Fibroblast of peridontal ligament (primary cell): ENCODE measurements around the gene DOCK1.

ENCODE experiments used
- DNase-seq: peaks from one replicate; pipeline ENCODE4 v3.0.0-alpha.2; 2010; ENCODE audit errors: extremely low read depth

DOCK1 gene

GRCh38 chr10:127216786-127217185 lies 311.6 kb downstream of the DOCK1 start:
- peak; percentile 25 for DNase-seq

DNA sequence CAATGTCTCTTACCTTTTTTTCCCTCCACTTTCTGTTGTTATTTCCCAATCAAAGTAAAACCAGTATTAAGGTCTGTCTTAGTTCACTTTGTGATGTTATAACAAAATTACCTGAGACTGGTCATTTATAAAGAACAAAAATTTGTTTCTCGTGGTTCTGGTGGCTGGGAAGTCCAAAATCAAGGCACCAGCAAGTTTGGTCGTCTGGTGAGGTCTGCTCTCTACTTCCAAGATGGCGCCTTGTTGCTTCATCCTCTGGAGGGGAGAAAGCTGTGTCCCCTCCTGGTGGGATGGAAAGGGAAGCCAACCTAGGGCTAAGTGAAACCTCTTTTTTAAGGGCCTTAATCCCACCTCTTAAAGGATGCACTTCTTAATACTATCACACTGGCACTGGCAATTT lies 313.4 kb downstream of the DOCK1 start:
- no peak for DNase-seq

- DNase-seq: no peak
These were observed 316.1 kb downstream of the DOCK1 start for GRCh38 chr10:127221281-127221680.

GRCh38 chr10:127227027-127227426 lies 321.8 kb downstream of the DOCK1 start:
- DNase-seq: no peak

GRCh38 chr10:127227663-127228062 lies 322.4 kb downstream of the DOCK1 start:
- DNase-seq: no peak

DNA sequence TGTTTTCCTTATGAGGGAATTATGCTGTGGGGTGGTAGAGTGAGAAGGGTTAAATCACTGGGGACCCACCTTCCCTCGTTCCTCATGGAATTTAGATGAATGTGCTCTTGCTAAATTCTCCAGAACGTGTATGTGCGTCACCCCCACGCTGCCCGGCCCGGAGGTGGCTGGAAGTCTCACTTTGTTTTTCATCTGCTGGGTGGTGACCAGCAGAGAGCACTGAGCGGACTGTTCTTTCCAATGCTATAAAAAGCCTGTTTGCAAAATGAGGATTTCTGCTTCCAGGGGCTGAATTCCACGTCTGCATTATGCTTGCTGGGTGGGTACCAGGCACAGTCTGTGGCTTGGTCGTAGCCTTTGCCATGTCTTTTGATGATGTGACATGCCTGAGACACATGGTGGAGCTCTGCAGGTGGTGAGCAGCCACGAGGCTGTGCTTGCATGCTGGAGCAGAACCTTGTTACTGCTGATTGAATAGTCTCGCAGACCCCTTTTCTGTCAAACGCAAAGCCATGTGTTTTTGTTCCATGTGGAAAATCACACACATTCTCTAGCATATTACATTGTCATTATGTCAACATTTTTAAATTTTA lies 323.1 kb downstream of the DOCK1 start:
- no peak for DNase-seq

GRCh38 chr10:127234306-127234800 lies 329.1 kb downstream of the DOCK1 start:
- peak; percentile 21 for DNase-seq

- DNase-seq: no peak
These were observed 331.0 kb downstream of the DOCK1 start for GRCh38 chr10:127236266-127236665.

GRCh38 chr10:127242914-127243313 lies 337.7 kb downstream of the DOCK1 start:
- DNase-seq: no peak

- peak; percentile 8 for DNase-seq
These were observed 338.5 kb downstream of the DOCK1 start for GRCh38 chr10:127243490-127244272.

GRCh38 chr10:127245456-127245855 lies 340.2 kb downstream of the DOCK1 start:
- DNase-seq: no peak

- DNase-seq: no peak
These were observed 344.8 kb downstream of the DOCK1 start for GRCh38 chr10:127250031-127250430.

GRCh38 chr10:127252818-127253217 lies 347.6 kb downstream of the DOCK1 start:
- no peak for DNase-seq

- no peak for DNase-seq
These were observed 349.0 kb downstream of the DOCK1 start for GRCh38 chr10:127254276-127254675.

- DNase-seq: no peak
These were observed 352.2 kb downstream of the DOCK1 start for GRCh38 chr10:127257395-127257794.

- no peak for DNase-seq
These were observed 354.1 kb downstream of the DOCK1 start for GRCh38 chr10:127259347-127259746.

DNA sequence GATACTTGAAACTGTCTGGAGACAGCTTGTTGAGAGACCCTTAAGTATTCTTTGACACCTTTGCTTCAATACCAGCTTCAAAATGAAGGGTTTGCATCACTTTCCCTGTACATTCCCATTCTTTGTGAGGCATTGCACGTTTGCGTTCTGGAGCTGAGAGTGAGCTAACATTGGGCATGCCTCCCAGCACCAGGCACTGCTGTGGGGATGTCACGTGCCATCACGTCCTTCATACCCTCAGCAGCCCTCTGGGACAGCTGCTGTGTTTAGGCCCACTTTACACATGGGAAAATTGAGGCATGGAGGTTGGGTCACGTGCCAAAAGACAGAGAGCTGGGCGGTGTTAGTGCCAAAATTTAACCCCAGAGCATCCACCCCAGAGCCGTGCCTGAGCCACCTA lies 357.4 kb downstream of the DOCK1 start:
- no peak for DNase-seq

- no peak for DNase-seq
These were observed 360.1 kb downstream of the DOCK1 start for GRCh38 chr10:127265288-127265687.

DNA sequence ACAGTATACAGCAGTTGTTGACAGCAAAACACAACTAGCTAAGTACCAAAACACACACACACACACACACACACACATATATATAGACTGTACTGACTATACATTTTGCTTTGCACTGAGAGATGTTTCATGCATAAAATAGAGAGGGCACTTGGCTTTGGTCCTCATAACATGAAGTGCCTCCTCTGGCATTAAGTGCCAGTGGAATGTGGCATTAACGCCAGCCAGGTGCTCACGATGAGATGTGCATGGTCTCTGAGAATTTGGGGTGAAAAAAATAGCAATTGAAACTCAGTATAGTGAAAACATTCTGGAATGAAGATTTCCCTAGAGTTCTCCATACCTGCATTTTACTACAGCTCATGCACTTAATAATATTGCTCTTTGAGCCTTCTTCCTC lies 361.2 kb downstream of the DOCK1 start:
- no peak for DNase-seq

- no peak for DNase-seq
These were observed 362.2 kb downstream of the DOCK1 start for GRCh38 chr10:127267442-127267841.

- no peak for DNase-seq
These were observed 366.8 kb downstream of the DOCK1 start for GRCh38 chr10:127272076-127272475.

GRCh38 chr10:127275272-127275671 lies 370.0 kb downstream of the DOCK1 start:
- DNase-seq: no peak

GRCh38 chr10:127275793-127276450 lies 370.7 kb downstream of the DOCK1 start:
- no peak for DNase-seq
